SK-N-SH (cell line): ENCODE data around the gene DYNC1LI2. TPM values are rescaled to one million over a fixed set of nuclear protein-coding genes. Genes with fewer than 3 reads are reported as not detected.

ENCODE experiments used
- CTCF ChIA-PET: fragments of 300-600, 350-600 bp; formaldehyde crosslinking; extraction: SDS; loops from one replicate; lab custom pipeline; 2021; lab: Yijun Ruan, JAX
- POLR2A ChIA-PET: fragments of 350-600 bp; sonication (Branson Sonifier 250); formaldehyde crosslinking; extraction: SDS; loops from one replicate; lab custom pipeline; 2020; ENCODE audit warnings: antibody characterized with exemption, inconsistent platforms; lab: Yijun Ruan, JAX
- DNase-seq: peaks from one replicate; pipeline ENCODE4 v3.0.0; 2012
- H2AFZ ChIP-seq: fragments of 200-600 bp; sonication (generic); 2 replicates; pipeline ENCODE4 v1.8.1; 2016; ENCODE audit warnings: antibody characterized with exemption, mild to moderate bottlenecking, low read depth
- H3F3A ChIP-seq: fragments of 200-600 bp; sonication (generic); replicated peaks from 2 replicates; pipeline ENCODE3; 2016; ENCODE audit warnings: antibody characterized with exemption, mild to moderate bottlenecking; ENCODE audit not compliant: insufficient read depth
- H3K27ac ChIP-seq, 2 experiments: fragments of 200-500 bp in 1 of 2; fragments of 200-600 bp in 1 of 2; sonication (Bioruptor generic) in 1 of 2; sonication (generic), shearing (Covaris generic) in 1 of 2; 2 replicates each; pipeline versions ENCODE4 v1.5.1 to v1.6.1; 2014 to 2016; ENCODE audit warnings: low read depth in 2 of 2, inconsistent platforms in 1 of 2, low read length in 1 of 2, mild to moderate bottlenecking in 1 of 2, mixed read lengths in 1 of 2
- H3K27me3 ChIP-seq: fragments of 200-600 bp; sonication (generic), shearing (Covaris generic); 2 replicates; pipeline ENCODE4 v1.6.1; 2016; ENCODE audit warnings: mixed run types; ENCODE audit not compliant: insufficient read depth
- H3K36me3 ChIP-seq, 2 experiments: fragments of 200-500 bp in 1 of 2; fragments of 200-600 bp in 1 of 2; sonication (Bioruptor generic) in 1 of 2; sonication (generic) in 1 of 2; replicated peaks in 1 of 2; 2 replicates each; pipeline versions ENCODE3 to v1.5.1; 2014 to 2016; ENCODE audit warnings: low read length in 1 of 2, mild to moderate bottlenecking in 1 of 2; ENCODE audit not compliant: insufficient read depth in 2 of 2, control insufficient read depth in 1 of 2
- H3K4me1 ChIP-seq, 2 experiments: fragments of 200-500 bp in 1 of 2; fragments of 200-600 bp in 1 of 2; sonication (Bioruptor generic) in 1 of 2; sonication (generic), shearing (Covaris generic) in 1 of 2; 2 replicates each; pipeline versions ENCODE4 v1.5.1 to v1.6.1; 2014 to 2016; ENCODE audit warnings: low read depth in 1 of 2, low read length in 1 of 2, mixed run types in 1 of 2; ENCODE audit not compliant: insufficient read depth in 2 of 2, control insufficient read depth in 1 of 2
- H3K4me2 ChIP-seq: fragments of 200-600 bp; sonication (generic), shearing (Covaris generic); 2 replicates; pipeline ENCODE4 v1.6.1; 2017; ENCODE audit warnings: mixed run types
- H3K4me3 ChIP-seq, 2 experiments: fragments of 200-500 bp in 1 of 2; fragments of 200-600 bp in 1 of 2; sonication (Bioruptor generic) in 1 of 2; sonication (generic), shearing (Covaris generic) in 1 of 2; 2 replicates each; pipeline versions ENCODE4 v1.5.1 to v1.8.1; 2014 to 2016; ENCODE audit warnings: low read depth in 2 of 2, inconsistent platforms in 1 of 2, low read length in 1 of 2, mild to moderate bottlenecking in 1 of 2, mixed read lengths in 1 of 2, moderate library complexity in 1 of 2
- H3K79me2 ChIP-seq: fragments of 200-600 bp; sonication (generic); 2 replicates; pipeline ENCODE4 v1.8.1; 2017; ENCODE audit warnings: mild to moderate bottlenecking; ENCODE audit not compliant: insufficient read depth
- H3K9ac ChIP-seq: fragments of 200-600 bp; sonication (generic); 2 replicates; pipeline ENCODE4 v1.6.1; 2017; ENCODE audit warnings: mixed run types
- H3K9me2 ChIP-seq: fragments of 200-600 bp; sonication (generic); 2 replicates; pipeline ENCODE4 v1.6.1; 2017; ENCODE audit warnings: mixed run types
- H3K9me3 ChIP-seq: fragments of 200-600 bp; sonication (generic); 2 replicates; pipeline ENCODE4 v1.6.1; 2017; ENCODE audit warnings: mixed run types, mild to moderate bottlenecking, moderate library complexity
- H4K20me1 ChIP-seq: fragments of 200-600 bp; sonication (generic); 2 replicates; pipeline ENCODE4 v1.6.1; 2017; ENCODE audit warnings: mild to moderate bottlenecking, mixed run types; ENCODE audit not compliant: insufficient read depth
- ELF1 ChIP-seq: IDR thresholded peaks from 2 replicates; pipeline ENCODE4 v1.4.0; 2012
- EP300 ChIP-seq, 2 experiments: IDR thresholded peaks; 2 replicates each; pipeline versions ENCODE4 v1.4.0 to v1.6.1; 2012; ENCODE audit warnings: borderline replicate concordance in 1 of 2, low read depth in 1 of 2, low read length in 1 of 2
- FOSL2 ChIP-seq: IDR thresholded peaks from 2 replicates; pipeline ENCODE4 v1.4.0; 2012; ENCODE audit warnings: low read depth, mild to moderate bottlenecking, moderate library complexity, borderline replicate concordance
- MEF2A ChIP-seq: IDR thresholded peaks from 2 replicates; pipeline ENCODE4 v1.4.0; 2012; ENCODE audit warnings: low read depth, borderline replicate concordance
- NFIC ChIP-seq: IDR thresholded peaks from 2 replicates; pipeline ENCODE4 v1.4.0; 2012; ENCODE audit warnings: borderline replicate concordance
- POLR2AphosphoS5 ChIP-seq: IDR thresholded peaks from 2 replicates; pipeline ENCODE4 v1.6.1; 2012; ENCODE audit warnings: low read depth, low read length
- SMC3 ChIP-seq: IDR thresholded peaks from 2 replicates; pipeline ENCODE4 v1.6.1; 2012; ENCODE audit warnings: low read depth, low read length, improper control_type of control experiment
- TAF1 ChIP-seq: IDR thresholded peaks from 2 replicates; pipeline ENCODE4 v1.6.1; 2012; ENCODE audit warnings: low read depth, mild to moderate bottlenecking, low read length, moderate library complexity, borderline replicate concordance
- USF2 ChIP-seq: fragments of 150-350 bp; IDR thresholded peaks from 2 replicates; pipeline ENCODE4 v1.6.1; 2017; ENCODE audit warnings: antibody characterized with exemption, low read length, low read depth, borderline replicate concordance
- YY1 ChIP-seq: IDR thresholded peaks from 2 replicates; pipeline ENCODE4 v1.4.0; 2012; ENCODE audit warnings: low read depth, mild to moderate bottlenecking
- WGBS: methylation state at CpG from one replicate; pipeline ENCODE4 v1.1.6; 2017; ENCODE audit warnings: low lambda C conversion rate; 5-methylcytosine and 5-hydroxymethylcytosine counted together
- polyA plus RNA-seq, 3 experiments: library from polyadenylated mRNA; depleted of rRNA; stranded (reverse); fragments of >200 nt; gene quantifications; 2 replicates each; pipeline ENCODE4 v1.2.3, GENCODE V29; 2012
- TF ChIP-seq, protein P1 (sequence below): IDR thresholded peaks from 2 replicates; pipeline ENCODE4 v1.4.0; 2012; ENCODE audit warnings: low read depth, borderline replicate concordance

Gene DYNC1LI2
- polyA plus RNA-seq, 1 of the 3 experiments (the other 2 are of a cell fraction) = 33.1 TPM

DNA sequence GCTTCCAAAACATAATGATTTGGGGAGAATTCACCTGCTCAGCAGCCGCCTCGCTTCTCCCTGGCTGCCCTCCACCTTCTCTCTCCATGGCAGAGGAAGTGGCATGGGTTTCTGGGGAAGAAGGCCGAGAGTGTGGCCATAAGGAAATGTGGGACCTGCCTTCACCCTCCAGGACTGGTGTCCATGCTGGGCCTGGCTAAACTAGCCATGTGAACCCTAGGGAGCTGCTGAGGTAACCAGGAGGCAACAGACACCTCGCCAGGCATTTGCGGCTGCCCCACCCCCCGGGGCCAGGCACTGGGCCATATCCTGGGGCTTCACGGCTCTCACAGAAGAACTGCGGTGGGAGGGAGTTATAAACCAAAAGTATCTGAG is 44.9 kb downstream of the DYNC1LI2 start (continued):
- no peak for TF ChIP-seq USF2
- no peak for TF ChIP-seq SMC3
- TF ChIP-seq, protein P1, sequence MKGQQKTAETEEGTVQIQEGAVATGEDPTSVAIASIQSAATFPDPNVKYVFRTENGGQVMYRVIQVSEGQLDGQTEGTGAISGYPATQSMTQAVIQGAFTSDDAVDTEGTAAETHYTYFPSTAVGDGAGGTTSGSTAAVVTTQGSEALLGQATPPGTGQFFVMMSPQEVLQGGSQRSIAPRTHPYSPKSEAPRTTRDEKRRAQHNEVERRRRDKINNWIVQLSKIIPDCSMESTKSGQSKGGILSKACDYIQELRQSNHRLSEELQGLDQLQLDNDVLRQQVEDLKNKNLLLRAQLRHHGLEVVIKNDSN = no peak
- TF ChIP-seq YY1 = no peak
- TF ChIP-seq TAF1 = no peak
- TF ChIP-seq POLR2AphosphoS5 = no peak
- no peak for TF ChIP-seq NFIC

GRCh38 chr16:66705790-66706505 is 45.5 kb downstream of the DYNC1LI2 start:
- H3K27ac ChIP-seq = no peak overlapping the region
- WGBS = 91% methylated on average over 8 of the region's 11 CpGs
- peaks cover 0 to 11% of the 10 kb centered on the region in 2 experiments; a peak in 1 of 4 replicates for H3K4me1 ChIP-seq
- H3F3A ChIP-seq = peaks cover 6% of the 10 kb centered on the region
- no peaks in the 10 kb centered on the region for H3K9me2 ChIP-seq
- H3K9ac ChIP-seq = no peak overlapping the region
- H2AFZ ChIP-seq = peak overlapping the region; percentile 55; the same call in 1 of the 2 replicates
- POLR2A ChIA-PET = no interaction called here
- no peak for DNase-seq
- H3K27me3 ChIP-seq = no peaks in the 10 kb centered on the region
- no peak overlapping the region for H3K4me2 ChIP-seq
- no peaks in the 10 kb centered on the region for H4K20me1 ChIP-seq
- H3K4me3 ChIP-seq = no peak overlapping the region
- TF ChIP-seq, protein P1 = no peak
- TF ChIP-seq MEF2A = 0 out of 2 replicates have a peak, but pooled peaks have one; percentile 29
- no peak for TF ChIP-seq EP300 (IDR thresholded peaks at IDR 0.05; ENCODE audit: borderline replicate concordance in 1 of 2, low read depth in 1 of 2, low read length in 1 of 2)
- TF ChIP-seq FOSL2 = no peak
- TF ChIP-seq ELF1 = no peak
- CTCF ChIA-PET = interaction anchor here (1.2 kb wide), 1 partner anchor 11 kb away, joined by 4 read pairs; no protein-coding TSS in a partner anchor
- no peaks in the 10 kb centered on the region for H3K79me2 ChIP-seq
- H3K36me3 ChIP-seq = no peaks in the 10 kb centered on the region
- no peaks in the 10 kb centered on the region for H3K9me3 ChIP-seq
